HG02623 (cell line): ENCODE measurements around the gene COPG2.
A peak's percentile ranks its signal among the peaks of the same experiment; 100 is the strongest.
"Not testable (repeated sequence)": the region's sequence is repeated elsewhere in the genome, so short reads cannot be mapped to it uniquely, and the experiment has no call there.

Experiments
- ATAC-seq: cut with Tn5 transposase; IDR thresholded peaks from one replicate; pipeline ENCODE4 v1.9.1; 2021; ENCODE audit warnings: moderate library complexity; ENCODE audit not compliant: unreplicated experiment

Gene COPG2

DNA sequence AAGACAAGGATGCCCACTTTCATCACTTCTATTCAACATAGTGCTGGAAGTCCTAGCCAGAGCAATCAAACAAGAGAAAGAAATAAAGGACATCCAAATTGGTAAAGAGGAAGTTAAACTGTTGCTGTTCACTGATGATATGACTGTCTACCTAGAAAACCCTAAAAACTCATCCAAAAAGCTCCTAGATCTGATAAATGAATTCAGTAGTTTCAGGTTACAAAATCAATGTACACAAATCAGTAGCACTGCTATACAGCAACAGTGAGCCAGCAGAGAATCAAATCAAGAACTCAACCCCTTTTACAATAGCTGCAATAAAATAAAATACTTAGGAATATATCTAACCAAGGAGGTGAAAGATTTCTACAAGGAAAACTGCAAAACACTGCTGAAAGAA is 98.4 kb downstream of the COPG2 start:
- not testable (repeated sequence) for ATAC-seq

DNA sequence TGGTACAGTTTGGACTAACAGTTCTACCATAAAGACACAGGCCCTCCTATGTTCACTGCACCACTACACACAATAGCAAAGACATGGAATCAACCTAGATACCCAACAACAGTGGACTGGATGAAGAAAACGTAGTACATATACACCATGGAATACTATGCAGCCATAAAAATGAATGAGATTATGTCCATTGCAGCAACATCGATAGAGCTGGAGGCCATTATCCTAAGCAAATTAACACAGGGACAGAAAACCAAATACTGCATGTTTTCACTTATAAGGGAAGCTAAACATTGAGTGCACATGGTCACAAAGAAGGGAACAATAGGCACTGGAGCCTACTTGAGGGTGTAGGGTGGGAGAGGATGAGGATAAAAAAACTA is 101.7 kb downstream of the COPG2 start:
- ATAC-seq: no peak

DNA sequence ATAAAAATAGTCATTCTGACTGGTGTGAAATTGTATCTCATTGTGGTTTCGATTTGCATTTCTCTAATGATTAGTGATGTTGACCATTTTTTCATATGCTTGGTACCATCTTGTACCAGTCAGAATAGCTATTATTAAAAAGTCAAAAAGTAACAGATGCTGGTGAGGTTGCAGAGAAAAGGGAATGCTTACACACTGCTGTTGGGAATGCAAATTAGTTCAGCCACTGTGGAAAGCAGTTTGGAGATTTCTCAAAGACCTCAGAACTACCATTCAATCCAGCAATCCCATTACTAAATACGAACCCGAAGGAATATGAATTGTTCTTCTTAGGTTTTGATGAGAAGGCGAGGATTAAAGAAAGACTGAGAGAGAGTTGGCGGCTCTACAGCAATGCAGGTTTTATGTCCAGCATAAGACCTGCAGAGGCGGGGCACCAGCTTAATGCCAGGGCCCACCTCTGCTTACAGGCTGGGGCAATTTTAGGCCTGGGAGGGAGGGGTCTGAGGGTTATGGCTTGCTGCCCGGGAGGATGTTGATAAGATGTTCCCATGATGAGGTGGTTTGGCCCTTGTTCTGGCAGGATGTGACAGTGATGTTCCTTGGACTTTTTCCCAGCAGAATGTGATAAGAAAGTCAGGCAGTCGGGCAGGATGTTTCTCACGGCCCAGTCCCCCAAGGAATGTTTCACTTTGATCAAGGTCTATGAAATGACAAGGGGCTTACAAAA is 102.2 kb downstream of the COPG2 start:
- ATAC-seq: no peak

DNA sequence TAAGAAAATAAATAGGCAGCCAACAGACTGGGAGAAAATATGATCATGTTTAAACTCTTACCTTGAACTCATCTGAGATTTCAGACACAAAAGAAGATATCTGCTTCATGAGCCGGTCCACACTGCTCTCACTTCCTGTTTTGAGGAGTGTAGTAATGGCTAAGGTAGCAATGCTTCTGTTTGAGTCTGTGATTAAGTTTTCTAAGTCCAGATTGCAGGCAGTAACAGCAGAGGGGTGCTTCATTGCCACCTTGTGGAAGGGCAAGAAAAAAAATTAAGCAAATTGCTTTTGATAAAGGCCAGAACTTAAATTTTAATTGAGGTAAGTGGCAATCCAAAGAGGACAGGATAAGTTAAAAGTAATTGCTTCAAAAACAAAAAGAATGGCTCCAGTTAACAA is 107.6 kb downstream of the COPG2 start:
- ATAC-seq: peak; percentile 72

DNA sequence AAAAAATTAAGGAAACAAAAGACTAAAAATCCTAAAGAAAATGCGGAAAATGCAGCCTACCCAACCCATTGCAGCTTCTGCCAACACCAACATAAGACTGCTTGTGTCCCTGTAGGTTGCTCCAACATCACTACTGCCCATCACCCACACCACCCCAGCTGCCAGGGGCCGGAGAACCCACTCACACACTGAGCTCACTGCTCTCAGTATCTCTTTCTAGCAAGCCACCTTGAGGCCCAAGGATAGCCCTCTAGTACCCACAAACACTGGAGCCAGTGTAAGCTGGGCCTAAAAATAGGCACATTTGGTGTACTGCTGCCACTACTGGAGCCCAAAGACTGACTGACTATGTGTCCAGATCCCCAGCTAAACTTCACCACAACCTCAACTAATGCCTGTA is 109.4 kb downstream of the COPG2 start:
- ATAC-seq: no peak

DNA sequence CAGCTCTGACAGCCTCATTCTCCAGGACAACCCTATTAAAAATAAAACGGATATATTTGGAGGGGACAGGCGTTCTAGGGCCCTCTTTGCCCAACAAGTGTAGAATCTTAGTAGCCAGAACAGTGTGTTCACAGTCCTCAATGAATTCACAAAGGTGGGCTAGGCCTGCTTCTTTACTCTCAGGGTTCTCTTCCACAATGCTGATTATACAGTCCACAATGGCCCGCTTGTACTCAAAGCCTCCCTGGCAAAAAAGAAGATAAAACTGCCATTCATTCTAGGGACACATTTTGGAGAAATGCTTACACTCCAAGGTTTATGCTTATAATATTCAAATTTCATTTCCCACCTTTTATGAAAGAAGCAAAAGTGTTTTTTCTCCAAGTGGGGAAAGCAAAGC is 114.1 kb downstream of the COPG2 start:
- ATAC-seq: no peak

DNA sequence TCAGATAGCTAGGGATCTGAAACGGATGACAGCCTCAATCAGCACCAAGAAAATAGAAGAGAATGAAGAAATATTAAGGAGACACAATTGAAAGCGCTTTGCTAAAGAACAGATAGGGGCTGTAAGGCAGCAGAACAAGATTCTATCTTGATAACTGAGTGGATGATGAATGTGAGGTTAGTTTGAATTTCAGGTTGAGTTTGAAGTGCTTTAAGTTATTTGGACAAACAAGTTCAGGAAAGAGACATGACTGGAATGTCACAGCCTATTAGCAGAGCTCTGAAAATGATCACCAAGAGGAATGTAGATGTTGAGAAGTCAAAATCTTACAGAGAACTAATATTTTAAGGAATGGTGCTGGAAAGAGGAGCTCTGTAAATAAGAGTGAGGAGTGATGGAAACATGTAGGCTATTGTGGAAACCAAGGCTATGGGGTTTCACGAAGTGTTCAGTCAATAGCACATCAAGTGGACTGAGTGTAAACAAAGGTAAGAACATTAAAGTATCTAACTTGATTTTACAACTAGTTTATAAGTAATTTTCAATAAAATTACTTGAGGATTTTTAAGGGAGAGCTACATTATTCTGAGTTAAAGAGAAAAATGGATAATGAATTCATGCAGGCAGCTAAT is 115.0 kb downstream of the COPG2 start:
- ATAC-seq: no peak

DNA sequence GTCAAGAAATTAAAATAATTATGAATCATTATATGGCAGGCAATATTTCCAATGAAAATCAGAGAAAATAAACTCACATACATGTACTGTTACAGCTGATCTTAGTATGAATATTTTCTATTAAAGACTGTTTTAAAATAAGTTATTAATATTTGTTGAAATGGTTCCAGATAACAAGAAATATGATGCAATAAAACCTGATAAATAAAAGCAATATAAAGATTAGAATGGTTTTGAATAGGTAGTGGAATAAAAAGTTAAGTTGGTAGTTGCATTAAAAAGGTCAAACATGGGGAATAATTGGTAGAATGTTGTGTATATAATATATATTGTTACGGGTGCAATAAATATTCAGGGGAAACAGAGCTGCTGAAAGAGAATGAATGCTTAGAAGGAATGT is 124.2 kb downstream of the COPG2 start:
- ATAC-seq: no peak

DNA sequence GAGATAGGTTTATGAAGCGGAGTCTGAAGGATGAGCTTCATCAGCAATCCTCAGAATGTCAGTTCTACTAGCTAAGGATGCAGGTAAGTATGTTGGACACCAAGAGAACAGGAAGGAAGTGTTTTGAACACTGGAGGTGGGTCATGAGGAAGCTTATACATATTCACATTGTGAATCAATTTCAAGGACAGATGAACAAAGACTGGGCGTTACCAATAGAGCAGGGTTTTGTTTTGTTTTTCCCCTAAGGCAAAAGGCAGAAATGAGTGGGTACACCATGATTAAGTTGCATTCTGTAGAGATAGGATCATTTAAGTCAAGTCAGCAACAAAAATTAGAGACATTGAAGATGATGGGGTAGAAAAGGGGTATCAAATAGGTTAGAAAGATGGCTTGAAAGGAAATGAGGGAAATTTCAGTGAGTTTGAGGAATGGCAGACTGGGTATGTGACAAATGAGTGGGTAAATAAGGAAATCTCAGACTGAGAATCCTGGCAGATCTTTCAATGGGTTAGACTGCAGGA is 125.0 kb downstream of the COPG2 start:
- ATAC-seq: no peak

DNA sequence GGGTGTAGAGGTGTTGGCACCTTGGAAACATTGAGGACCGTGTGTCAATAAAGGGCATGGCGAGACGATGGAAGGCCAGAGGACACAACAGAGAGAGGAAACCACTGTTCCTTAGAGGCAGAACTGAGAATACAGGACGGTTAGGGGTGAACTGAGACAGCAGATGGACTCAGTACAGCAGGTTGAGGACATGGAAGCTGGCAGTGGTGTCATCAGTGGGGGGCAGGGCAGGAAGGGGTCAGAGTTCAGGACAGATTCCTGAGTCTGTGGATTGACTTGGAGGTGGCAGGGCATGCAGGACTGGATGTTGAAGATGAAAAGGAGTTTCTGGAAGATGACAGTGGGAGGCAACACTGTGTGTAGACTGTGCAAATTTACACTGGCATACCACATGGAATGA is 126.3 kb downstream of the COPG2 start:
- ATAC-seq: not testable (repeated sequence)

DNA sequence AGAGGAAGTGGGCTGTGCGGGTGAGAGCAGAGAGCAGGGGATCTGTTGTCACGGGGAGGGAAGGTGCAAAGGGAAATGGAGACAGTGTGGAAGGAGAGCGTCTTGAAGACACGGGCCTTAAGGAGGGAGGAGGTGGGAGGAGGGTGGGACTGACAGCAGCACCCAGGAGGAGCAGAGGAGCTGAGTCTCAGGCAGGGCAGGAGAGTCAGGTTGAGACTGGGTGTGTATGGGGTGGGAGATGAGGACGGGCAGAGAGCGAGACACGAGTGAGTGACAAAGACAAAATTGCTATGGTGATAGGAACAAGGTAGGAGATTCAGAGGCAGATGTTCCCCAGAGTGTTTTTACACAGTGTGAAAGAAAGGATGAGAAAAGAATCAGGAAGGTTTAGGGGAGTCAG is 127.3 kb downstream of the COPG2 start:
- not testable (repeated sequence) for ATAC-seq

DNA sequence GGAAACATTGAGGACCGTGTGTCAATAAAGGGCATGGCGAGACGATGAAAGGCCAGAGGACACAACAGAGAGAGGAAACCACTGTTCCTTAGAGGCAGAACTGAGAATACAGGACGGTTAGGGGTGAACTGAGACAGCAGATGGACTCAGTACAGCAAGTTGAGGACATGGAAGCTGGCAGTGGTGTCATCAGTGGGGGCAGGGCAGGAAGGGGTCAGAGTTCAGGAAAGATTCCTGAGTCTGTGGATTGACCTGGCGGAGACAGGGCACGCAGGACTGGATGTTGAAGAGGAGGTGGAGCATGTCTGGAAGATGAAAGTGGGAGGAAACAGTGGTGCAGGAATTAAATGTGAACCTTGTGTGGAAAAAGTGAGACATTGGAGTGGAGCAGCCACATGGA is 130.7 kb downstream of the COPG2 start:
- ATAC-seq: not testable (repeated sequence)

DNA sequence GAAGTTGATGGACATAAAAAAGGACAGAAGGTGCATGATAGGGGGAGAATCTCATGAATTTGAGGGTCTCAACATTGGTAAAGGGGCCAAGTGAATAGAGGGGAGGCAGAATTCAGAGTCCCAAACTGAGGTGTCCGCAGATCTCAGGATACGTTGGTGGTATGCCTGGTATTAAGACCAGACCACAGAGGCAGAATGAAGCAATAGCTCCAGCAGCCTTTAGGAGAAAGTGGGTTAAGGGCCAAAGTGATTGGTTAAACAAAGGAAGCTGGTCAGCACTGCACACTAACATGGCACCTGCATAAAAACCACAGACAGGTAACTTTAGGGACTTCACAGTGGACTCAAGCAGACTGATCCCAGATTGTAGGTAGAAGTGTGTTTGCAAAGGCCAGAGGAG is 139.1 kb downstream of the COPG2 start:
- ATAC-seq: no peak

DNA sequence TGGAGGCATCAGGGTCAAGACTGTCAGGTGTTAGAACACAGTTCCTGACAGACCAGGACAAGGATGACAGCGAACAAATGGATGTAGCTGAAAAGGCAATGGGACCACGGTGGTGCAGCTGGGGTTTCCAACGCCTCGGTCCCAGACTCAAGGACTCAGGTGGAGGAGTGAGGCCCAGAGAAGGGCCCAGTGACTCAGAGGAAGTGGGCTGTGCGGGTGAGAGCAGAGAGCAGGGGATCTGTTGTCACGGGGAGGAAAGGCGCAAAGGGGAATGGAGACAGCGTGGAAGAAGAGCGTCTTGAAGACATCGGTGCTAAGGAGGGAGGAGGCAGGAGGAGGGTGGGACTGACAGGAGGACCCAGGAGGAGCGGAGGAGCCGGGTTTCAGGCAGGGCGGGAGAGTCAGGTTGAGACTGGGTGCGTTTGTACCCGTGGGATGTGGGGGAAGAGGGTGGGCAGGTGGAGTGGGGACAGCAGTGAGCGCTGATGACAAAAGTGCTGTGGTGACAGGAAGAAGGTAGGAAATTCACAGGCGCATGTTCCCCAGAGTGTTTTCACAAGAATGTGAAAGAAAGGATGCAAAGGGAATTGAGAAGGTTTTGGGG is 140.7 kb downstream of the COPG2 start:
- not testable (repeated sequence) for ATAC-seq

DNA sequence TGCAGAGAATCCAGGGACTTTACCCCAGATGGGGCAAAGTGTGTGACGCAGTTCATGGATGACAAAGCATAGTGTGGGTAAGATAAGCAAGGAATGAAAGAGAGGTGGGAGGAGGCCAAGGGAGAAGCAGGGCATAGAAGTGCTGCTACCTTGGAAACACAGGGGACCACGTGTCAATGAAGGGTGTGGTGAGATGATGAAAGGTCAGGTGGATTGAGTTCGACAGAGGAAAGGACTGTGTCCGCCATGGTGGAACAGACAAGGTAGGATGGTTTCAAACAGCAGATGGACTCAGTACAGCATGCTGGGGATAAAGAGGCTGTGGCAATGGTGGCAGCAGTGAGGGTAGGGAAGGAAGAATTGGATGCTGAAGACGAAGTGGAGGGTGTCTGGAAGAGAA is 143.9 kb downstream of the COPG2 start:
- ATAC-seq: no peak

DNA sequence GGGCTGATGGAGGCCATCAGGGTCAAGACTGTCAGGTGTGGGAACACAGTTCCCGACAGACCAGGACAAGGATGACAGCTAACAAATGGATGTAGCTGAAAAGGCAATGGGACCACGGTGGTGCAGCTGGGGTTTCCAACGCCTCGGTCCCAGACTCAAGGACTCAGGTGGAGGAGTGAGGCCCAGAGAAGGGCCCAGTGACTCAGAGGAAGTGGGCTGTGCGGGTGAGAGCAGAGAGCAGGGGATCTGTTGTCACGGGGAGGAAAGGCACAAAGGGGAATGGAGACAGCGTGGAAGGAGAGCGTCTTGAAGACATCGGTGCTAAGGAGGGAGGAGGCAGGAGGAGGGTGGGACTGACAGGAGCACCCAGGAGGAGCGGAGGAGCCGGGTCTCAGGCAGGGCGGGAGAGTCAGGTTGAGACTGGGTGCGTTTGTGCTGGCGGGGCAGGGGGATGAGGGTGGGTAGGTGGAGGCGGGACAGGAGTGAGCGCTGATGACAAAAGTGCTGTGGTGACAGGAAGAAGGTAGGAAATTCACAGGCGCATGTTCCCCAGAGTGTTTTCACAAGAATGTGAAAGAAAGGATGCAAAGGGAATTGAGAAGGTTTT is 144.9 kb downstream of the COPG2 start:
- ATAC-seq: not testable (repeated sequence)

DNA sequence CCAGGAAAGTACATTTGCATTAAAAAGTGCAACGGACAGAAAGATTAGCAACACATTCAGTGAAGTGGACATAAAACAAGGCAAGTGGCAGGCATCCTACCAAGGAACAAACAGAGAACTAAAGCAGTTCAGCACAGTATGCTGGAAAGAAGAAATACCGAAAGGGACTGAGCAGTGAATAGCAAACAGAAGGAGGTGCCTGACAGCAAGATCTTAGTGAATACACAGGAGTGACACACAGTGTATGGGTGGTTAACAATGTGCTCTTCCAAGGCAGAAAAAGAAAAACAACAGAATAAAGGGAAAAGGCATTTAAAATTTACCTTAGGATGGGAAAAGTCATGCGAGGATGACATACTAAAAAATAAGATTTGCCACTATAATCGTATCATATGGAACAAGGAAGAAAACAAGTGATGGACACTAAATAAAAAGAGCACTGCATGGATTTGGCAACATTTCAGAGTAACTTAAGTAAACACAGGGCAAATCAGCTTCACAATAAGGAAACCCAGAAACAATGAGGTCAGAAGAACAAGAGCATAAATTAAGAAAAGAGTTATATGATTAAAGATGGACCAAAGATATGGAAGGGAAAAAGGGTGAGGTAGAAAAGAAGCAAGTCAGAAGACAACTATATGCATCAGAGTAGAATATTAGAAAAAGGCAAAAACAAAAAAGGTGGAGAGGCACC is 147.1 kb downstream of the COPG2 start:
- ATAC-seq: no peak

DNA sequence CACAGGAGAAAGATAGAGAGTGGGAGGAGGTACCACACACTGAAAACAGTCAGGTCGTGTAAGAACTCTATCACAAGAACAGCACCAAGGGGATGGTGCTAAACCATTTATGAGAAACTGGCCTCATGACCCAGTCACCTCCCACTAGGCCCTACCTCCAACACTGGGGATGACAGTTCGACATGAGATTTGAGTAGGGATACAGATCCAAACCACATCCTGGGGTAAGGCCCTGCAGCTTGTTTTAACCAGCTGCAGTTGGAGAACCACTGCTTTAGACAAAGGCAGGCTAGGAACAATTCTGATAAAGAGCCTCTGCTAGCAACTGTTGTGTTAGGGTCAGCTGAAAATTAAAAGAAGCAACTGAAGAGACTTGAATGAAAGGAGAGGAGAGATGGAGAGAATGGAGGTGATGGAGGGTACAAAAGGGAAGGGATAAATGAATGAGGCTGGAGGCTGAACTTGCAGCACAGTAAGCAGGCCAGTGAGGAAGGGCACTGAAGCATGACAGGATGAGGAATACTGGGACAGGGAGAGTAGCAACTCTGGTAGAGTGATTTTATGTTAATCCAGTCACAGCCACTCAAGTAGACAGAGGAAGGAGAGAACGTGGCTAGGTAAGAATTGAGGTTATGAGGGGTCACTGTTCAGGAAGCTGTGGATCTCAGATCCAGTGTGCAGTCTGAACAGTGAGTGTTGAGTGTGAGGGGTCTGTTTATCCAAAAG is 153.1 kb downstream of the COPG2 start:
- ATAC-seq: no peak

DNA sequence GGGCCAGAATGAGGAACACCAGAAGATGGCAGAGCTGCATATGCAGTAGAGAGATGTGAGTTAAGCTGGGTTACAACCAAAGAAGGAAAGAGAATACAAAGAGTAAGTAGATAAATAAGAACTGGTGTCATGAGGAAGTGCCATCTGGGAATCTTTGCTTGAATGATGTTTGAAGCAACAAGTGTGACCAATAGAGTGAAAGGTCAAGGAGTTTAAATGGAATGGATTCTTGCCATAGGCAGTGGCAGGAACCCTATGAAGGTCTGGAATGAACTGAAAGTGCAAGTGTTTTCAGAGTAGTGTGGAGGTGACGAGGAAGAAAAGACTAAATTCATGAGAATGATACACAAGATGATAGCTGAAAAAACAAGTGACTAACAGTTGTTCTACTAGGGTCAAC is 155.1 kb downstream of the COPG2 start:
- ATAC-seq: no peak

DNA sequence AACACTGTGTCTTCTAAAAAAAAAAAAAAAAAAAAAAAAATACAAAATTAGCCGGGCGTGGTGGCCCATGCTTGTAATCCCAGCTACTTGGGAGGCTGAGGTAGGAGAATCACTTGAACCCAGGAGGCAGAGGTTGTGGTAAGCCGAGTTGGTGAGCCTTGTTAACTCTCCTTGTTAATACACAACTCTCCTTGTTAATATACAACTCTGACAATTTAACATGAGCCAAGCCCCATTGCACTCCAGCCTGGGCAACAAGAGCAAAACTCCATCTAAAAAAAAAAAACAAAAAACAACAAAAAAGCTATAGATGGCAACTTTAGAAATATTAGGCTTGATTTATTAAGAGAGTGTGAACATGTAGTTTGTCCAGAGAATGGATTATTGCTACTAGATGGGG is 156.5 kb downstream of the COPG2 start:
- ATAC-seq: not testable (repeated sequence)
